SK-N-SH (cell line): Measurements from ENCODE around the gene ENTPD1. TPM values are rescaled to one million over a fixed set of nuclear protein-coding genes. Genes with fewer than 3 reads are reported as not detected.

Experiments
- CTCF ChIA-PET: fragments of 300-600, 350-600 bp; formaldehyde crosslinking; extraction: SDS; loops from one replicate; lab custom pipeline; 2021; lab: Yijun Ruan, JAX
- POLR2A ChIA-PET: fragments of 350-600 bp; sonication (Branson Sonifier 250); formaldehyde crosslinking; extraction: SDS; loops from one replicate; lab custom pipeline; 2020; ENCODE audit warnings: antibody characterized with exemption, inconsistent platforms; lab: Yijun Ruan, JAX
- DNase-seq: peaks from one replicate; pipeline ENCODE4 v3.0.0; 2012
- H2AFZ ChIP-seq: fragments of 200-600 bp; sonication (generic); 2 replicates; pipeline ENCODE4 v1.8.1; 2016; ENCODE audit warnings: antibody characterized with exemption, mild to moderate bottlenecking, low read depth
- H3F3A ChIP-seq: fragments of 200-600 bp; sonication (generic); replicated peaks from 2 replicates; pipeline ENCODE3; 2016; ENCODE audit warnings: antibody characterized with exemption, mild to moderate bottlenecking; ENCODE audit not compliant: insufficient read depth
- H3K27ac ChIP-seq, 2 experiments: fragments of 200-500 bp in 1 of 2; fragments of 200-600 bp in 1 of 2; sonication (Bioruptor generic) in 1 of 2; sonication (generic), shearing (Covaris generic) in 1 of 2; 2 replicates each; pipeline versions ENCODE4 v1.5.1 to v1.6.1; 2014 to 2016; ENCODE audit warnings: low read depth in 2 of 2, inconsistent platforms in 1 of 2, low read length in 1 of 2, mild to moderate bottlenecking in 1 of 2, mixed read lengths in 1 of 2
- H3K27me3 ChIP-seq: fragments of 200-600 bp; sonication (generic), shearing (Covaris generic); 2 replicates; pipeline ENCODE4 v1.6.1; 2016; ENCODE audit warnings: mixed run types; ENCODE audit not compliant: insufficient read depth
- H3K36me3 ChIP-seq, 2 experiments: fragments of 200-500 bp in 1 of 2; fragments of 200-600 bp in 1 of 2; sonication (Bioruptor generic) in 1 of 2; sonication (generic) in 1 of 2; replicated peaks in 1 of 2; 2 replicates each; pipeline versions ENCODE3 to v1.5.1; 2014 to 2016; ENCODE audit warnings: low read length in 1 of 2, mild to moderate bottlenecking in 1 of 2; ENCODE audit not compliant: insufficient read depth in 2 of 2, control insufficient read depth in 1 of 2
- H3K4me1 ChIP-seq, 2 experiments: fragments of 200-500 bp in 1 of 2; fragments of 200-600 bp in 1 of 2; sonication (Bioruptor generic) in 1 of 2; sonication (generic), shearing (Covaris generic) in 1 of 2; 2 replicates each; pipeline versions ENCODE4 v1.5.1 to v1.6.1; 2014 to 2016; ENCODE audit warnings: low read depth in 1 of 2, low read length in 1 of 2, mixed run types in 1 of 2; ENCODE audit not compliant: insufficient read depth in 2 of 2, control insufficient read depth in 1 of 2
- H3K4me2 ChIP-seq: fragments of 200-600 bp; sonication (generic), shearing (Covaris generic); 2 replicates; pipeline ENCODE4 v1.6.1; 2017; ENCODE audit warnings: mixed run types
- H3K4me3 ChIP-seq, 2 experiments: fragments of 200-500 bp in 1 of 2; fragments of 200-600 bp in 1 of 2; sonication (Bioruptor generic) in 1 of 2; sonication (generic), shearing (Covaris generic) in 1 of 2; 2 replicates each; pipeline versions ENCODE4 v1.5.1 to v1.8.1; 2014 to 2016; ENCODE audit warnings: low read depth in 2 of 2, inconsistent platforms in 1 of 2, low read length in 1 of 2, mild to moderate bottlenecking in 1 of 2, mixed read lengths in 1 of 2, moderate library complexity in 1 of 2
- H3K79me2 ChIP-seq: fragments of 200-600 bp; sonication (generic); 2 replicates; pipeline ENCODE4 v1.8.1; 2017; ENCODE audit warnings: mild to moderate bottlenecking; ENCODE audit not compliant: insufficient read depth
- H3K9ac ChIP-seq: fragments of 200-600 bp; sonication (generic); 2 replicates; pipeline ENCODE4 v1.6.1; 2017; ENCODE audit warnings: mixed run types
- H3K9me2 ChIP-seq: fragments of 200-600 bp; sonication (generic); 2 replicates; pipeline ENCODE4 v1.6.1; 2017; ENCODE audit warnings: mixed run types
- H3K9me3 ChIP-seq: fragments of 200-600 bp; sonication (generic); 2 replicates; pipeline ENCODE4 v1.6.1; 2017; ENCODE audit warnings: mixed run types, mild to moderate bottlenecking, moderate library complexity
- H4K20me1 ChIP-seq: fragments of 200-600 bp; sonication (generic); 2 replicates; pipeline ENCODE4 v1.6.1; 2017; ENCODE audit warnings: mild to moderate bottlenecking, mixed run types; ENCODE audit not compliant: insufficient read depth
- ELF1 ChIP-seq: IDR thresholded peaks from 2 replicates; pipeline ENCODE4 v1.4.0; 2012
- EP300 ChIP-seq, 2 experiments: IDR thresholded peaks; 2 replicates each; pipeline versions ENCODE4 v1.4.0 to v1.6.1; 2012; ENCODE audit warnings: borderline replicate concordance in 1 of 2, low read depth in 1 of 2, low read length in 1 of 2
- GATA2 ChIP-seq: sonication (generic); formaldehyde crosslinking; IDR thresholded peaks from 2 replicates; pipeline ENCODE4 v1.5.0; 2020; ENCODE audit warnings: mild to moderate bottlenecking, missing genetic modification reagents
- NFIC ChIP-seq: IDR thresholded peaks from 2 replicates; pipeline ENCODE4 v1.4.0; 2012; ENCODE audit warnings: borderline replicate concordance
- RAD21 ChIP-seq: IDR thresholded peaks from 2 replicates; pipeline ENCODE4 v1.6.1; 2012; ENCODE audit warnings: mild to moderate bottlenecking, low read length
- RXRA ChIP-seq: IDR thresholded peaks from 2 replicates; pipeline ENCODE4 v1.4.0; 2012; ENCODE audit warnings: low read depth, mild to moderate bottlenecking, borderline replicate concordance
- SMC3 ChIP-seq: IDR thresholded peaks from 2 replicates; pipeline ENCODE4 v1.6.1; 2012; ENCODE audit warnings: low read depth, low read length, improper control_type of control experiment
- WGBS: methylation state at CpG from one replicate; pipeline ENCODE4 v1.1.6; 2017; ENCODE audit warnings: low lambda C conversion rate; 5-methylcytosine and 5-hydroxymethylcytosine counted together
- polyA plus RNA-seq, 3 experiments: library from polyadenylated mRNA; depleted of rRNA; stranded (reverse); fragments of >200 nt; gene quantifications; 2 replicates each; pipeline ENCODE4 v1.2.3, GENCODE V29; 2012
- TF ChIP-seq, protein P1 (sequence below): IDR thresholded peaks from 2 replicates; pipeline ENCODE4 v1.4.0; 2012; ENCODE audit warnings: low read depth, borderline replicate concordance
- TF ChIP-seq, protein P2 (sequence below): fragments of 200-600 bp; sonication (generic); IDR thresholded peaks from 2 replicates; pipeline ENCODE4 v1.6.1; 2017; ENCODE audit warnings: antibody characterized with exemption, mild to moderate bottlenecking, moderate library complexity

ENTPD1 gene
- polyA plus RNA-seq, 1 of the 3 experiments (the other 2 are of a cell fraction): 0.02 TPM

DNA sequence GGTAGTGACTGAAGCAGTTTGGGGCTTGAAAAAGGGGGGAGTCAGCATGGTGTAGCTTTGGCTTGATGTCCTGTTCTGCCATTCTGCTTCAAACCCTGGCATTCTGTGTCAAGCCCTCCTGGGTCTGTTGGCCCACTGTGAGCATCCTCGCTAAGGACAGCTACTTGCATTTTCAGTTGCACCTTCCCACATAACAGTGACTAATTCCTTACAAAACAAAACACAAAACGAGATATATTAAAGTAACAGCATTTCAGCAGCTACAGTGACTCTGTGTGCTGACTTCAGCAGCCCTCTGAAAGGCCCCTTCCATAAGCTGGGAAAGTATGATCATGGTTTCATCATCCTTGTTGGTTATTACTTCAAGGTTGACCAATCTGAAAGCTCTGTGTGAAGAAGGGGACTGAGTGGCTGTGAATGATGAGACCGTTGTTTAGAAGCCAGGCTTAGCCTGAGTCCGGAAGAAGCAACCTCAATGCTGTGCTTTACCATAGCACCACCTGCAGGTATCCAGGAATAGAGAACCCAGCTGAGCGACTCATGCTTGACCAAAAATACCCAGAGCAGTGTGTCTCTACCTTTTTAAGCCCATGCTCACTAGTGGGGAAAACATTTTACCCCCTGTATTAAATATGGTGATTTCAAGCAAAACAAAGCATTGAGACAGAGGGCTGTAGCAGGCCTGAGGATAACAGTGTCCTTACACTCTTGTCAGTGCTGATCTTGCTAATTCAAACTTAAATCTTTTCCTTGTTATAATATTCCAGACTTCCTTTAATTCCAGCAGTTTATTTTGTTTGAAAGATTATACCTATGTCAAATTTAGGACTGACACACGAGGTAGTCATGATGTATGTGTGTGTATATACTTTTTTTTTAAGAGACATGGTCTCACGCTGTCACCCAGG is 109.2 kb downstream of the ENTPD1 start:
- H3K36me3 ChIP-seq: no peaks in the 10 kb centered on the region
- H4K20me1 ChIP-seq: no peaks in the 10 kb centered on the region
- 64% methylated on average over 7 of the region's 7 CpGs for WGBS
- H3K4me3 ChIP-seq: no peak overlapping the region; a peak in 1 of 4 replicates
- no peaks in the 10 kb centered on the region for H3F3A ChIP-seq
- no peak overlapping the region for H3K27ac ChIP-seq
- peaks cover 0 to 9% of the 10 kb centered on the region in 2 experiments; a peak in 2 of 4 replicates for H3K4me1 ChIP-seq
- CTCF ChIA-PET: interaction anchor here (0.6 to 1.6 kb wide), 12 partner anchors 20 to 491 kb away, joined by 3 to 16 read pairs (median 3); partner anchors contain the start of gene TCTN3
- TF ChIP-seq SMC3: peak; percentile 38; the same call in 1 of the 2 replicates
- no peak for TF ChIP-seq RXRA
- TF ChIP-seq, protein P1, sequence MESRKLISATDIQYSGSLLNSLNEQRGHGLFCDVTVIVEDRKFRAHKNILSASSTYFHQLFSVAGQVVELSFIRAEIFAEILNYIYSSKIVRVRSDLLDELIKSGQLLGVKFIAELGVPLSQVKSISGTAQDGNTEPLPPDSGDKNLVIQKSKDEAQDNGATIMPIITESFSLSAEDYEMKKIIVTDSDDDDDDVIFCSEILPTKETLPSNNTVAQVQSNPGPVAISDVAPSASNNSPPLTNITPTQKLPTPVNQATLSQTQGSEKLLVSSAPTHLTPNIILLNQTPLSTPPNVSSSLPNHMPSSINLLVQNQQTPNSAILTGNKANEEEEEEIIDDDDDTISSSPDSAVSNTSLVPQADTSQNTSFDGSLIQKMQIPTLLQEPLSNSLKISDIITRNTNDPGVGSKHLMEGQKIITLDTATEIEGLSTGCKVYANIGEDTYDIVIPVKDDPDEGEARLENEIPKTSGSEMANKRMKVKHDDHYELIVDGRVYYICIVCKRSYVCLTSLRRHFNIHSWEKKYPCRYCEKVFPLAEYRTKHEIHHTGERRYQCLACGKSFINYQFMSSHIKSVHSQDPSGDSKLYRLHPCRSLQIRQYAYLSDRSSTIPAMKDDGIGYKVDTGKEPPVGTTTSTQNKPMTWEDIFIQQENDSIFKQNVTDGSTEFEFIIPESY: no peak
- TF ChIP-seq RAD21: peak; percentile 66
- TF ChIP-seq, protein P2, sequence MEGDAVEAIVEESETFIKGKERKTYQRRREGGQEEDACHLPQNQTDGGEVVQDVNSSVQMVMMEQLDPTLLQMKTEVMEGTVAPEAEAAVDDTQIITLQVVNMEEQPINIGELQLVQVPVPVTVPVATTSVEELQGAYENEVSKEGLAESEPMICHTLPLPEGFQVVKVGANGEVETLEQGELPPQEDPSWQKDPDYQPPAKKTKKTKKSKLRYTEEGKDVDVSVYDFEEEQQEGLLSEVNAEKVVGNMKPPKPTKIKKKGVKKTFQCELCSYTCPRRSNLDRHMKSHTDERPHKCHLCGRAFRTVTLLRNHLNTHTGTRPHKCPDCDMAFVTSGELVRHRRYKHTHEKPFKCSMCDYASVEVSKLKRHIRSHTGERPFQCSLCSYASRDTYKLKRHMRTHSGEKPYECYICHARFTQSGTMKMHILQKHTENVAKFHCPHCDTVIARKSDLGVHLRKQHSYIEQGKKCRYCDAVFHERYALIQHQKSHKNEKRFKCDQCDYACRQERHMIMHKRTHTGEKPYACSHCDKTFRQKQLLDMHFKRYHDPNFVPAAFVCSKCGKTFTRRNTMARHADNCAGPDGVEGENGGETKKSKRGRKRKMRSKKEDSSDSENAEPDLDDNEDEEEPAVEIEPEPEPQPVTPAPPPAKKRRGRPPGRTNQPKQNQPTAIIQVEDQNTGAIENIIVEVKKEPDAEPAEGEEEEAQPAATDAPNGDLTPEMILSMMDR: peak; percentile 62
- no peaks in the 10 kb centered on the region for H3K27me3 ChIP-seq
- no peak overlapping the region for H2AFZ ChIP-seq
- DNase-seq: peak; percentile 35
- H3K4me2 ChIP-seq: no peak overlapping the region
- no peaks in the 10 kb centered on the region for H3K9me3 ChIP-seq
- no peaks in the 10 kb centered on the region for H3K79me2 ChIP-seq
- no peaks in the 10 kb centered on the region for H3K9me2 ChIP-seq
- POLR2A ChIA-PET: no interaction called here
- no peak overlapping the region for H3K9ac ChIP-seq

DNA sequence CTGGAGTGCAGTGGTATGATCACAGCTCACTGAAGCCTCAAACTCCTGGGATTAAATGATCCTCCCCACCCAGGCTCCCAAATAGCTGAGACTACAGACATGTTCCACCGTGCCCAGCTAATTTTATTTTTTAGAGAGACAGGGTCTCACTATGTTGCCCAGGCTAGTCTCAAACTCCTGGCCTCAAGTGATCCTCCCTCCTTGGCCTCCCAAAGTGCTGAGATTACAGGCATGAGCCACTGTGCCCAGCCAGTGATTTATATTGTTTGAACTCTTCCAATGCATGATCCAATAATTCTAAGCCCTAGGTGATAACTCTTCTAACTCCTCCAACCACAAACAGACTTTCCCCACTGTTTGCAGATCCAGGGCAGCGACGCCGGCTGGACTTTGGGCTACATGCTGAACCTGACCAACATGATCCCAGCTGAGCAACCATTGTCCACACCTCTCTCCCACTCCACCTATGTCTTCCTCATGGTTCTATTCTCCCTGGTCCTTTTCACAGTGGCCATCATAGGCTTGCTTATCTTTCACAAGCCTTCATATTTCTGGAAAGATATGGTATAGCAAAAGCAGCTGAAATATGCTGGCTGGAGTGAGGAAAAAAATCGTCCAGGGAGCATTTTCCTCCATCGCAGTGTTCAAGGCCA is 110.0 kb downstream of the ENTPD1 start:
- H4K20me1 ChIP-seq: no peaks in the 10 kb centered on the region
- CTCF ChIA-PET: interaction anchor here (1.1 to 1.6 kb wide), 8 partner anchors 22 to 491 kb away, joined by 3 to 16 read pairs (median 4); partner anchors contain the start of gene TCTN3
- 84% methylated on average over 6 of the region's 6 CpGs for WGBS
- H3K9me3 ChIP-seq: no peaks in the 10 kb centered on the region
- peaks cover 0 to 3% of the 10 kb centered on the region in 2 experiments for H3K36me3 ChIP-seq
- H3K9me2 ChIP-seq: no peaks in the 10 kb centered on the region
- H3K79me2 ChIP-seq: no peaks in the 10 kb centered on the region
- POLR2A ChIA-PET: no interaction called here
- H3K4me1 ChIP-seq: peaks cover 0 to 1% of the 10 kb centered on the region in 2 experiments; a peak in 1 of 4 replicates
- DNase-seq: no peak
- no peak overlapping the region for H3K4me3 ChIP-seq
- H2AFZ ChIP-seq: no peak overlapping the region
- H3K27ac ChIP-seq: no peak overlapping the region
- no peak overlapping the region for H3K9ac ChIP-seq
- H3K4me2 ChIP-seq: no peak overlapping the region
- no peaks in the 10 kb centered on the region for H3F3A ChIP-seq
- no peaks in the 10 kb centered on the region for H3K27me3 ChIP-seq
- TF ChIP-seq GATA2 (CRISPR knock-in tag) (no peak), NFIC (no peak), RAD21 (no peak), ELF1 (no peak), EP300 (IDR thresholded peaks at IDR 0.05; ENCODE audit: borderline replicate concordance in 1 of 2, low read depth in 1 of 2, low read length in 1 of 2) (no peak)
